SK-MEL-5 (cell line): ENCODE data around the gene ZNF71. TPM values are rescaled to one million over a fixed set of nuclear protein-coding genes. Genes with fewer than 3 reads are reported as not detected.
A peak's percentile ranks its signal among the peaks of the same experiment; 100 is the strongest.

Experiments used
- DNase-seq: peaks from one replicate; pipeline ENCODE4 v3.0.0-alpha.2; 2016; ENCODE audit warnings: low read depth, low spot score
- in situ Hi-C: cut with HindIII; loops from 2 replicates; pipeline ENCODE4 v1.10.0; 2016; ENCODE audit warnings: low sequenced_read_pairs, high pct_unique_total_duplicates, low pct_unique_long_range_greater_than_20kb
- total RNA-seq: library from RNA; depleted of rRNA; stranded (reverse); fragments of >200 nt; shearing (Covaris generic); gene quantifications from 2 replicates; pipeline ENCODE4 v1.2.3, GENCODE V29; 2014

ZNF71 gene
- total RNA-seq, 1 experiment from 2014 or later: 5.8 TPM

DNA sequence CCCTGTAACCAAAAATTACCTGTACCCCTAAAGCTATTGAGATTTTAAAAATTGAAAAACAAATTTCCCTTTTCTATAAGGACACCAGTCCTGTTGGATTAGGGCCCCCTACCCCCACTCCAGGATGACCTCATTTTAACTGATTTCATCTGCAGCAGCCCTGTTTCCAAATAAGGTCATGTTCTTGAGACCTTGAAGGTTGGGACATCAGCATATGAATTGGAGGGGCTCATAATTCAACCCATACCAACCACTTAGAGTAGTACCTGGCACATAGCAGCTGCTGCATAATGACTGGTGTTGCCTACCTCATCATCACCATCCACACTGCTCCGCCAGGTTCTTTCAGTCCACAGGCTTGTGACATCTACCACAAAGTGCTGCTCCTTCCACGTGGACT is 17.6 kb downstream of the ZNF71 start:
- in situ Hi-C loops: no loop called here
- no peak for DNase-seq

DNA sequence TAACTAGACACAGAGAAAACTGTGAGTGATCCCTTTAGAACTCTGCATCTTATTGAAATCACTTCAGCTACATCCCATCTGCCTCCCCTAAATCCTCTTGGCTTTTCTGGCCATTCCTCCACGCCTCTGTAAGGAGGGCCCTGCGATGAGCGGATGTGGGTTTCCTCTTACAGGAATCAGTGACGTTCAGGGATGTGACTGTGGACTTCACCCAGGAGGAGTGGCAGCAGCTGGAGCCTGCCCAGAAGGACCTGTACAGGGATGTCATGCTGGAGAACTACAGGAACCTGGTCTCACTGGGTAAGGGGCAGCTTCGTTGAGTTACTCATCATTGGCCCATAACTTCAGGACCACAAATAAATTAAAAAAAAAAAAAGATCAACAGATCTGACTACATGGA is 18.5 kb downstream of the ZNF71 start:
- in situ Hi-C loops: no loop called here
- DNase-seq: no peak

DNA sequence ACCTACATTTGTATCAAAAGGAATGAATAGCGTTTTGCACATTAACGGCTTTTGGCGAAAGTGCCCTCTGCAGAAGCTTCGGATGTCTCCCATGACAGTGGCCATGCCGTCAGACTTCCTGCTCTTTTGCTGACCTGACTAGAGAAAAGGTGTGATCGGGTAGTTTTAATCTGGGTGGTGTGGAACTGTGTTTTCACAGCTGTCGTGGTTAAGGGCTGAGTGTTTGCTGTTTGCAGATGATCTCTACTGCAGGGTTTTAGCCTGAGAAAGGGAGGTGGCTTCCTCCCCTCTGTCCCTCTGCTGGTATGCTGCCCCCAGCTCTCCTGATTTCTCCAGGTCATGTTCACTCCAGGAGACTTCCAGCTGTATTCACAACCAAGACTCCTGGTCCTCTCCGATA is 22.4 kb downstream of the ZNF71 start:
- in situ Hi-C loops: no loop called here
- DNase-seq: no peak

DNA sequence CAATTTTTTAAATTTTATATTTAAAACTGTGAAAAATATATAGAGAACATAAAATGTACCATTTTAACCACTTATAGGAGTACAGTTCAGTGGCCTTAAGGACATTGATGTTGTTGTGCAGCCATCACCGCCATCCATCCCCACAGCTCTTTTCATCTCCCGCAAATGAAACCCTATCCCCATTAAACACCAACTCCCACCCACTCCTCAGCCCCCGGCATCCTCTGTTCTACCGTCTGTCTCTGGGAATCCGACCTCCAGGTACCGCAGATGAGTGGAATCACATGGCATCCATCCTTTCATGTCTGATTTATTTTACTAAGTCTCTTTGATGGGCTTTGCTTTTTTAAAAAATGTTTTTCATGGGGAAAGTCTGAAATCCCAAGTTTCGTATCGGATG is 24.0 kb downstream of the ZNF71 start:
- in situ Hi-C loops: no loop called here
- no peak for DNase-seq

DNA sequence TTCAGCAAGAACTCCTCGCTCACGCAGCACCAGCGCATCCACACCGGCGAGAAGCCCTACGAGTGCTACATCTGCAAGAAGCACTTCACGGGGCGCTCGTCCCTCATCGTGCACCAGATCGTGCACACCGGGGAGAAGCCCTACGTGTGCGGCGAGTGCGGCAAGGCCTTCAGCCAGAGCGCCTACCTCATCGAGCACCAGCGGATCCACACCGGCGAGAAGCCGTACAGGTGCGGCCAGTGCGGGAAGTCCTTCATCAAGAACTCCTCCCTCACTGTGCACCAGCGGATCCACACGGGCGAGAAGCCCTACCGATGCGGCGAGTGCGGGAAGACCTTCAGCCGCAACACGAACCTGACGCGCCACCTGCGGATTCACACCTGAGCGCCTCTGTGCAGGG is 27.3 kb downstream of the ZNF71 start:
- DNase-seq: no peak
- in situ Hi-C loops: no loop called here

DNA sequence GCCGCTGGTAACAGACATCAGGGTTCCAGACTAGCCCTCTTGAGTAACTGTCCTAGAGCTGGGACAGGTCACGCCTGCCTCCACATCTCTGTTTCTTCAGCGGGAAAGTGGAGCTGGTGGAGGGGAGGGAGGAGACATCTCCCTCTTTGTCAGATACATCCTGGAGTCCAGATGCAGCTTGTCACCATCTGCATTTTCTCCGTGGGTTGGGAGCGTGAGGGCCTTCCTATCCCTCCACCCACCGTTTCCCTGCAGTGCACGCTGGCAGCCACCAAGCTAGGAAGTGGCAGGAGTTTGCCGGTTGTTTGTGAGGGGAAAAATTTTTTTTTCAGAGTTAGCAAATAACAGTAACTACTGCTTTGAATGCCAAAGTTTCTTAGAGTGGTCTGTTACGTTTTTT is 27.9 kb downstream of the ZNF71 start:
- in situ Hi-C loops: no loop called here
- DNase-seq: no peak

DNA sequence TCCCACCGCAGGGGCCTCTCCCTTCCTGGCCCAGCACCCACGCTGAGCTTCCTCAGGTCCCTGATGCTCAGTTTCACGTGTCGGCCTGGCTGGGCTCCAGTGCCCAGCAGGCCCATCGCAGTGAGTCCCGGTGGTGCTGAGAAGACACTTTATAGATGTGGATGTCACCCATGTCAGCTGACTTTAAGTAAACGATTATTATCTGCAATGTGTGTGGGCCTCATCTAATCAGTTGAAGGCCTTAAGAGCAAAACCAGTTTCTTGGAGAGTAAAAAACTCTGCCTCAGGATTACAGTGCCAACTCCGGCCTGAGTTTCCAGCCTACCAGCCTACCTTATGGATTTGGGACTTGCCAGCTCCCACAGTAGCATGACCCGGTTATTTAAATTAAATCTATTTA is 30.6 kb downstream of the ZNF71 start:
- in situ Hi-C loops: no loop called here
- no peak for DNase-seq

DNA sequence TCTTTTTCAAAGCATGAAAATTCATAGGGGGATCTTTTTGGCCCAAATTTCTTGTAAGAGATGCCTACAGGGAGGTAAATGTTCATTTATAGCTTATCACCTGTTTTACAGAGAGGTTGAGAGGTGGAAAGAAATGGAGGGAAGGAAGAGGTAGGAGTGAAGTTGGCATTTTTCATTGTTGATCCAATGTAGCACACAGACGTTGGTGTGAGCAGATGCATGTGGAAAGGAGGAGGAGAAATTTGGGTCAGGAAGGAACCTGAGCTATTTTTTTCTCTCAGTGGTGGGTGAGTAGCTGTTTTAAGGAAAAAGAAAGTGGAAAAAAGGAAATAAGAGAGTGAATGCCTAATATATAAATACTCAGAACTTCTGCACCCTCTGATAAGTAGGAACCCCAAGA is 37.9 kb downstream of the ZNF71 start:
- DNase-seq: no peak
- in situ Hi-C loops: no loop called here

DNA sequence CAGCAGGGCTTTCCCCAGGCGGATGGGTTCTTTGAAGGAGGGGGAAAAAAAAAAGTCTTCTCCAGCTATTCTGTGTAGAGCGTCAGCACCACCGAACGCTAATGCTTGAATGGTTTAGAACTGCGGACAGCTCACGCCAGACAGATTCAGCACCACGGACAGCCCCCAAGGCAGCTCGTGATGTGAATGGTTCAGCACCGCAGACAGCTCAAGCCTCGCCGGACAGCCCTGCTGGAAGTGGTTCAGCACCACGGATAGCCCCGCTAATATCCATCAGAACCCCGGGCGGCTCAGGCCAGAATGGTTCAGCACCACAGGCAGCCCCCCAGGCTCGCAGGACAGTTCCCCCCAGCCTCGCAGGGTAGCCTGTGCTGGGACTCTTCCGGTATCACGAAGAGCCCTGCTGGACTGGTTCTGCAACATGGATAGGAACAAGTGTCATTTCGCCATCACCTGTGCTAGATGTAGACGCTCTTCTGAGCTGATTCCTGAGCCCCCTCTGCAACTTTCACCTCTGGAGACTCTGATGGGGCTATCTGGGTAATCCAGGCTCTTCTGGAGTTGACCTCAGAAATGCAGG is 43.0 kb downstream of the ZNF71 start:
- in situ Hi-C loops: no loop called here
- peak; percentile 39 for DNase-seq

DNA sequence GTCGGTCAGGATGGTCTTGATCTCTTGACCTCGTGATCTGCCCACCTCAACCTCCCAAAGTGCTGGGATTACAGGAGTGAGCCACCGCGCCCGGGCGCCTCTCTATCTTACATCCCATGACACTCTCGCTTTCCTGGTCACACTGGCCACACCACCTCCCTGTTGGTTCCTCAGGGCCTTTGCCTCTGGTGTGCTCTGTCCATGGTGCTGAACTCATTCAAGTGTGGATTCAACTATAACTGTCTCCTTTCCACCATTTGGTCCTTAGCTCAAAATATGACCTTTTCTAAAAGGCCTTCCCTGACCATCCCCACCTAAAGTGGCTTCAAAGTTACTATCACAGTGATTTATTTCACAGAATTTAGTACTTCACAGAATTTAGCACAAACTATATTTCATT is 44.1 kb downstream of the ZNF71 start:
- no peak for DNase-seq
- in situ Hi-C loops: no loop called here

DNA sequence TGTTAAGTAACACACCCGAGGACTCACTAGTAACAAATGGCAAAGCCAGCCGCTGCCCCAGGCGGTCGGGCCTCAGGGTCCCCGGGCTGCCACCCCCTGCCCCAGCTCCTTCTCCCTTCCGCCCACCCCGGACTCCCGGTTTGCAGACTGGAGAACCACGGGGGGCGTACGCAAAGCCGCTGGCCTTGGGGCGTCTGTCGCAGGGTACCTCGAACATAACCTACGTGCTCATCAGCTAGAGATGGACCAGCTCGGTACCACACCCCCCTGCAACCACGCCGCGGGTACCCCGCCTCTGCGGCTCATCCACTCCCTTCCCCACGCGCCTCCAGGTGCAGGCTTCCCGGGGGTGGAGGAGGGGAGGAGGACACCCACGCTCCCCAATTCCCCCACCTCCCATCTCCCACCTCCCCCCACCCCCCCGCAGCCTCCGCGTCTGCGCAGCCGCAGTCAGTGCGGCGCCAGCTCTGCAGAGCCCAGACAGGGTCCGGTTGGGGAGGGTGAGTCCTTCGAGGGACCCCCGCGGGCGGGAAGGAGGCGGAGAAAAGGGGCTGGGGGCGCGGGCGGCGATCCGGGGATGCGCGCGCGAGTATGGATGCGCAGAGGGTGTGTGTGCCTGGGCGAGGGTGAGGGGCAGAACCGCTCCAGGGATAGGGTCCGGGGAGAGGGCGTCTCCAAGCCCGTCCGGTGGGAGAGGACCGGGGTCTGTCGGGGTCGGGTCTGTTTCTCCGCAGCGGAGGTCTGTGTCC is 47.8 kb downstream of the ZNF71 start, which contains the start of gene SMIM17:
Gene SMIM17 (plus strand): TSS at position 449 of the 749 bp plus-strand sequence. CDS start 2,509 bp downstream, outside the sequence.
- DNase-seq: no peak
- in situ Hi-C loops: no loop called here

DNA sequence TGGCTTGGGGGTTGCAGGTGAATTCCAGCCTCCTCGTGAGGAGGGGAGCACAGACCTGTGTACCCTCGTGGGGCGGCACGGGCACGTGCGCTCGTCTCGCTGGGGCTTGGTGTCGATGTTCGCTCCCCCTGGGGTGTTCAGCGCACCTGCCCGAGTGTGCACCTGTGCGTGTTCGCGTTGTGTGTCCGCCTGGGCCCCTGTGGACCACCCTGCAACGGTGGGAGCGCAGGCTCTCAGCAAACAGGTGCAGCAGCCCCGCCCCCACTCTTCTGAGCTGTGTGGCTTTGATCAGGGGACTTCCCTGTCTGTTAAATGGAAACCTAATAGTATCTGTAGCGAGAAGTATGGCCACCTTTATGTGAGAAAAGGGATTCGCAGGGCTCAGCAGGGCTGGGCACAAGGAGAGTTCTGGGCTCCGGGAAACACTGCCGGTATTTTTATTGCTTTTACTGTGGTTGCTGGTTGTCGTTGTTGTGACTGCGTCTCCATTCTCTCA is 48.4 kb downstream of the ZNF71 start:
- no peak for DNase-seq
- in situ Hi-C loops: no loop called here

DNA sequence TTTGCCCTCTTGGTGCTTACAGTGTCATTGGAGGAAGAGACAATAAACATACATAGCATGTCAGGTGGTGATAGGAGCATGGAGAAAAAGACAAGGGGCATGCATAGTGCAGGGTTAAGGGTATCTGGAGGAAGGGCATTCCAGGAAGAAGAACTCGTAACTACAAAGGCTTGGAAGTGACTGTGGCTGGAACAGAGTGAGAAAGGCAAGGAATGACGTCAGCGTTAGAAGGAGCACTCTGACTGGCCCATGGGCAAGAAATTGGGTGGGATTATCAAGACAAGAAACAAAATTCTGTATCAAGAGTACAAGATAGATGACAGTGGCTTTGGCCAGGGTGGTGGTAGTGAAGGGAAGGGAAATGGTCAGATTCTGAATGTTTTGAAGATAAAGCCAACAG is 59.0 kb downstream of the ZNF71 start:
- DNase-seq: no peak
- in situ Hi-C loops: no loop called here

DNA sequence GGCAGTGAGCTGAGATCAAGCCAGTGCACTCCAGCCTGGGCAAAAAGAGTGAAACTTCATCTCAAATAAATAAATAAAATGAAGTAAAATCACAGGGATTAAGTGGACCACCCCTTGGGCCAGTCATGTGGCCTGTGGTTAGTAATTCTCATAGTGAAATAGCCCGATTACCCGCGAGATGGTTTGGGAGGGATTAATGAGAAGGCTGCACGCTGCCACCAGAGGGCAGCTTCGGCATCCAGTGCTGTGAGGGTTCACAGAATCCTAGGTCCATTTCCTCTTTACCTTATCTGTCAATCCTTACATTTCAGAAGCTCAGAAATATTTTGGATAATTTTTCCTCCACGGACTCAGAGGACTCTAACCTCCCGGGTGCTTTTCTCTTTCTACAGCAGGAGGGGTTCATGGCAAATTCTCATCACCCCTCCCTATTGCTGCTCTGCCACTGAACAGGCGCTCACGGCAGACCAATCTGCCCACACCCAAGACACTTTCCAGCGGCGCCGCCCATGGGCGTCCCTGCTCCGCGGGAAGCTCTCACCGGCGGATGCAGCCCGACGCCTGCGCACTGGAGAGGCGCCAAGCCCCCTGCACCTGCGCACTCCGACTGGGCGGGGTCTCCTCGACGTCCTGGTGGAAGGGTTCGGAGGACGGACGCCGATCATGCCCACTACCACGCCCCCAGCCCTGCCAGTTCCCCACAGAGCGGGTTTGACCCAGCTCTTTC is 65.4 kb downstream of the ZNF71 start:
- in situ Hi-C loops: no loop called here
- DNase-seq: no peak

DNA sequence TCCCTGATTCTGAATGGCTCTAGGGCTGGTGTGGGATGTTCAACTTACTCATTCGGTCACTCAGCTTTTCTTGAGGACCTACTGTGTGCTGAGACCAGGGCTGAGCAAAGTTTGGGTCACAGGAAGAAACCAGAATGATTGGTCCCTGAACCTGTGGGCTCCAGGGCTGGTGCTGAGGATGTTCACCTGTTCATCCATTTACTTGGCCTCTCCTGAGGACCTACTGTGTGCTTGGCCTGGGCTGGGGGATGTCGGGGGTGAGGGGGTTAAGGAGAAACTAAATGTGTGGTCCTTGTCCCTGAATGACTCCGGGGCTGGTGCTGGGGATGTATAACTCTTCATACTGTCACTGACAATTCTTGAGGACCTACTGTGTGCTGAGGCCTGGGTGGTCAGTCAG is 66.1 kb downstream of the ZNF71 start:
- in situ Hi-C loops: no loop called here
- no peak for DNase-seq

DNA sequence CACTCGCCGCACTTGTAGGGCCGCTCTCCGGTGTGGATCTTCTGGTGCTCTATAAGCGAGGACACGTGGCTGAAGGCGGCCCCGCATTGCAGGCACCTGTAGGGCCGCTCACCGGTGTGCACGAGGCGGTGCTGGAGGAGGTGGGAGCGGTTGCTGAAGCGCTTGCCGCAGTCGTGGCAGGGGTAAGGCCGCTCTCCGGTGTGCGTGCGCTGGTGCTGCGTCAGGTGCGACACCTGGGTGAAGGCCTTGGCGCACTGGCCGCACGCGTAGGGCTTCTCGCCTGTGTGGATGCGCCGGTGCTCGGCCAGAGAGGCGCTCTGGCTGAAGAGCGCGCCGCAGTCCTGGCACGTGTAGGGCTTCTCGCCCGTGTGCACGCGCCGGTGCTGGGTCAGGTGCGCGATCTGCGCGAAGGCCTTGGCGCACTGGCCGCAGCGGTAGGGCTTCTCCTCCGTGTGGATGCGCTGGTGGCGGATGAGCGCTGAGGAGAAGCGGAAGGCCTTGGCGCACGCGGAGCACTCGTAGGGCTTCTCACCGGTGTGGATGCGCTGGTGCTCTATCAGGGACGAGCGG is 68.9 kb downstream of the ZNF71 start:
- in situ Hi-C loops: no loop called here
- DNase-seq: no peak

DNA sequence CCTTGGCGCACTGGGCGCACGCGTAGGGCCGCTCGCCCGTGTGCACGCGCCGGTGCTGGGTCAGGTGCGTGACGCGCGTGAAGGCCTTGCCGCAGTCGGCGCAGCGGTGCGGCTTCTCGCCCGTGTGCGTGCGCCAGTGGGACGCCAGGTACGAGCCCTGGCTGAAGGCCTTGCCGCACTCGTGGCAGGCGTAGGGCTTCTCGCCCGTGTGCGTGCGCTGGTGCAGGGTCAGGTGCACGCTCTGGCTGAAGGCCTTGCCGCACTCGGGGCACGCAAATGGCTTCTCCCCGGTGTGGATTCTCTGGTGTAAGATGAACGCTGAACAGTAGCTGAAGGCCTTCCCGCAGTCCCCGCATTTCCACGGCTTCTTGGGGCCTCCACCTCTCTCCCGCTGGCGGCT is 69.4 kb downstream of the ZNF71 start:
- in situ Hi-C loops: no loop called here
- no peak for DNase-seq

DNA sequence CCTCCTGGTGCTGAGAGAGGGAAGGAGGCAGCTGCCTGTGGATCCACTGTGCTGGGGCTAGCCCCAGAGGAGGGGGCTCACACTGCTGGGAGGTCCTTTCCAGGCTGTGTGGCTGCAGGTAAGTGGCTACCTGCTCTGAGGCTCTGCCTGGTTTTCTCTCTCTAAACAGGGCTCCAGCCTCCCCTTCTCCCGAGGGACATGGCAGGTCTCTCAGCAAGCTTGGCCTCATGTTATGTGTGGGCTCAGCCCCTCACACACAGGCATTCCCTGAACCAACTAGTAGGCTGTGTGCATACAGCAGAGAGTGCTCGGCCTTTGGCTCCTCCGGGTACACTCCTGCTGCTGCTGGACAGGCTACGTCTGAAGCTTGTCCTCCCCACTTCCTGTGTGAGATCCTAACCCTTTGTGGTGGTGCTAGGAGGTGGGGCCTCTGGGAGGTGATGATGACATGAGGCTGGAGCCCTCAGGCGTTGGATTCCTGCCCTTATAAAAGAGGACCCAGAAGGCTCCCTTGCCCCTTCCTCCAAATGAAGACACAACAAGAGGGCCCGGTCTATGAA is 72.3 kb downstream of the ZNF71 start:
- in situ Hi-C loops: no loop called here
- no peak for DNase-seq
